Transverse colon (tissue), 4 donors: Measurements from ENCODE around the gene EPHA2.

Source experiments
- EP300 ChIP-seq: sonication (generic); formaldehyde crosslinking; IDR thresholded peaks from one replicate; pipeline ENCODE4 v1.6.1; 2017; ENCODE audit warnings: antibody characterized with exemption, low read depth
- POLR2A ChIP-seq: fragments of 450-650 bp; IDR thresholded peaks from one replicate; pipeline ENCODE4 v1.6.1; 2016; ENCODE audit warnings: antibody characterized with exemption, mild to moderate bottlenecking, moderate library complexity
- POLR2AphosphoS5 ChIP-seq, 3 donors: sonication (generic); formaldehyde crosslinking; IDR thresholded peaks; one replicate each; pipeline ENCODE4 v1.6.1; 2016; ENCODE audit warnings: antibody characterized with exemption in 3 of 3
- TF ChIP-seq, protein P1 (sequence below), 5 experiments: fragments of 200-600 bp in 3 of 5; fragments of 450-650 bp in 2 of 5; sonication (generic) in 3 of 5; IDR thresholded peaks; 1 replicate in 2 of 5; 2 replicates in 3 of 5; pipeline ENCODE4 v1.5.1; 2016 to 2017; ENCODE audit warnings: antibody characterized with exemption in 5 of 5, inconsistent platforms in 3 of 5, mild to moderate bottlenecking in 2 of 5, moderate library complexity in 1 of 5

DNA sequence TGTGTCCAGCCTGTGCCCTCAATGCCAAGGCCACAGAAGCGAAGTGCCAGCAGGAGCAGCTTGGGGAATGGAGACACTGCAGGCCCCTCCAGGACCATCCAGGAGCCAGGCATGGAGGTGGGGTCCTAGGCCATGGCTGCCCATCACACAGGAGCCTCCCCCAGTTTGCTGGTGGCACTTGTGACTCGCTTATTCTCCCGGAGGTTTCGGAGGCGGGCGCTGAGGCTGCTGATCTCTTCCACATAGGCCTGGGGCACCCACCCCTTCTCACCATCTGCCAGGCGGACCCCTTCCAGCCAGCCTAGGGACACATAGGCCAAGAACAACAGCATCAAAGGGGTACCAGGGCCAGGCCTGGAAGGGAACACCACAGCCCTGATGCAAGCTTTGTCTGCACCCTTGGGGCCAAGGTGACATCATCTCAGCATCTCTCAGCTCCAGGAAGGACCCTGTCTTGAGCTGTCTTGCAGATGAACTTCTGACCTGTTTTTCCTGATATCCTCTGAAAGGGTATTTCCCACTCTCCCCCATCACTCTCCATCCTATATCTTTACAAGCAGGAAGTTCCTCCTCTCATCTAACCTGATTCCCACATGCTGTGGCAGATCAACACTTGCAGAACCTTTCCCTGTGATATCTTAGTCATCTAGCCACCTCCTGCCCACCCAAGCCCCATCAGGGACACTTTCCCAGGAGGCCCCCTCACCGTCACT is 42.7 kb upstream of the EPHA2 start:
- TF ChIP-seq POLR2A (no peak), POLR2AphosphoS5 (IDR thresholded peaks at IDR 0.05) (no peak), EP300 (no peak)
- TF ChIP-seq, protein P1, sequence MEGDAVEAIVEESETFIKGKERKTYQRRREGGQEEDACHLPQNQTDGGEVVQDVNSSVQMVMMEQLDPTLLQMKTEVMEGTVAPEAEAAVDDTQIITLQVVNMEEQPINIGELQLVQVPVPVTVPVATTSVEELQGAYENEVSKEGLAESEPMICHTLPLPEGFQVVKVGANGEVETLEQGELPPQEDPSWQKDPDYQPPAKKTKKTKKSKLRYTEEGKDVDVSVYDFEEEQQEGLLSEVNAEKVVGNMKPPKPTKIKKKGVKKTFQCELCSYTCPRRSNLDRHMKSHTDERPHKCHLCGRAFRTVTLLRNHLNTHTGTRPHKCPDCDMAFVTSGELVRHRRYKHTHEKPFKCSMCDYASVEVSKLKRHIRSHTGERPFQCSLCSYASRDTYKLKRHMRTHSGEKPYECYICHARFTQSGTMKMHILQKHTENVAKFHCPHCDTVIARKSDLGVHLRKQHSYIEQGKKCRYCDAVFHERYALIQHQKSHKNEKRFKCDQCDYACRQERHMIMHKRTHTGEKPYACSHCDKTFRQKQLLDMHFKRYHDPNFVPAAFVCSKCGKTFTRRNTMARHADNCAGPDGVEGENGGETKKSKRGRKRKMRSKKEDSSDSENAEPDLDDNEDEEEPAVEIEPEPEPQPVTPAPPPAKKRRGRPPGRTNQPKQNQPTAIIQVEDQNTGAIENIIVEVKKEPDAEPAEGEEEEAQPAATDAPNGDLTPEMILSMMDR (IDR thresholded peaks at IDR 0.05): no peak
